ENCODE data around the gene GRM1.

DNA sequence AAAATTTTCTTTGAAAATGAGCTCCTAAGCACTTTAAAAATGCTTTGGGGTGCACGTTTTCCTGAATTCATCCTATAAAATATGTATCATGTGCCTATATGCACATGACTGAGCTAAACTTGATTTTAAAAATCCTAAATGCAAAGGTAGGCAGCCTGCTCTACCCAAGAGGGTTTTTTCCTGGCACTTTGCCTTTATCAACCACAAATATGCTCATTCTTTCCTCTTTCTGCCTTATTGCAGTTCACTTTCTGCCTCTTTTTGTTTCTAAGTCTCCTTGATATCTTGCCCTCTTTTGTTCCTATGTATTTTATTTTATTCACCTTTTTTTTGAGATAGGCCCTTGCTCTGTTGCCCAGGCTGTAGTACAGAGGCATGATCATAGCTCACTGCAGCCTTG lies 229.3 kb downstream of the GRM1 start:
- TF ChIP-seq BHLHE40 (IDR thresholded peaks at IDR 0.05; ENCODE audit: borderline replicate concordance) (no peak), ZNF384 (IDR thresholded peaks at IDR 0.05) (no peak), SUZ12 (IDR thresholded peaks at IDR 0.05) (no peak)
